ENCODE results near the gene PARP15.
"Not testable (repeated sequence)": the region's sequence is repeated elsewhere in the genome, so short reads cannot be mapped to it uniquely, and the experiment has no call there.

GRCh38 chr3:122651233-122651907 is 73.9 kb downstream of the PARP15 start:
- not testable (repeated sequence) for TF ChIP-seq CTCF (conservative IDR thresholded peaks at IDR 0.05; ENCODE audit: low read depth in 2 of 2); POLR2AphosphoS5 (IDR thresholded peaks at IDR 0.05; ENCODE audit: low read depth); EZH2 (IDR thresholded peaks at IDR 0.05; ENCODE audit: low read depth, unreplicated experiment); NANOG (IDR thresholded peaks at IDR 0.05; ENCODE audit: borderline replicate concordance); STAT1 (IDR thresholded peaks at IDR 0.05; ENCODE audit: unreplicated experiment); ZNF114 (CRISPR knock-in tag; IDR thresholded peaks at IDR 0.05); ETS1 (IDR thresholded peaks at IDR 0.05); CREB1 (CRISPR knock-in tag; IDR thresholded peaks at IDR 0.05; ENCODE audit: low read depth); EZH2phosphoT487 (IDR thresholded peaks at IDR 0.05; ENCODE audit: unreplicated experiment); JUNB (IDR thresholded peaks at IDR 0.05; ENCODE audit: unreplicated experiment); ZNF331 (CRISPR knock-in tag; IDR thresholded peaks at IDR 0.05; ENCODE audit: low read depth)
- TF ChIP-seq, protein P1, sequence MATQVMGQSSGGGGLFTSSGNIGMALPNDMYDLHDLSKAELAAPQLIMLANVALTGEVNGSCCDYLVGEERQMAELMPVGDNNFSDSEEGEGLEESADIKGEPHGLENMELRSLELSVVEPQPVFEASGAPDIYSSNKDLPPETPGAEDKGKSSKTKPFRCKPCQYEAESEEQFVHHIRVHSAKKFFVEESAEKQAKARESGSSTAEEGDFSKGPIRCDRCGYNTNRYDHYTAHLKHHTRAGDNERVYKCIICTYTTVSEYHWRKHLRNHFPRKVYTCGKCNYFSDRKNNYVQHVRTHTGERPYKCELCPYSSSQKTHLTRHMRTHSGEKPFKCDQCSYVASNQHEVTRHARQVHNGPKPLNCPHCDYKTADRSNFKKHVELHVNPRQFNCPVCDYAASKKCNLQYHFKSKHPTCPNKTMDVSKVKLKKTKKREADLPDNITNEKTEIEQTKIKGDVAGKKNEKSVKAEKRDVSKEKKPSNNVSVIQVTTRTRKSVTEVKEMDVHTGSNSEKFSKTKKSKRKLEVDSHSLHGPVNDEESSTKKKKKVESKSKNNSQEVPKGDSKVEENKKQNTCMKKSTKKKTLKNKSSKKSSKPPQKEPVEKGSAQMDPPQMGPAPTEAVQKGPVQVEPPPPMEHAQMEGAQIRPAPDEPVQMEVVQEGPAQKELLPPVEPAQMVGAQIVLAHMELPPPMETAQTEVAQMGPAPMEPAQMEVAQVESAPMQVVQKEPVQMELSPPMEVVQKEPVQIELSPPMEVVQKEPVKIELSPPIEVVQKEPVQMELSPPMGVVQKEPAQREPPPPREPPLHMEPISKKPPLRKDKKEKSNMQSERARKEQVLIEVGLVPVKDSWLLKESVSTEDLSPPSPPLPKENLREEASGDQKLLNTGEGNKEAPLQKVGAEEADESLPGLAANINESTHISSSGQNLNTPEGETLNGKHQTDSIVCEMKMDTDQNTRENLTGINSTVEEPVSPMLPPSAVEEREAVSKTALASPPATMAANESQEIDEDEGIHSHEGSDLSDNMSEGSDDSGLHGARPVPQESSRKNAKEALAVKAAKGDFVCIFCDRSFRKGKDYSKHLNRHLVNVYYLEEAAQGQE (IDR thresholded peaks at IDR 0.05; ENCODE audit: unreplicated experiment): not testable (repeated sequence)
- TF ChIP-seq, protein P2, sequence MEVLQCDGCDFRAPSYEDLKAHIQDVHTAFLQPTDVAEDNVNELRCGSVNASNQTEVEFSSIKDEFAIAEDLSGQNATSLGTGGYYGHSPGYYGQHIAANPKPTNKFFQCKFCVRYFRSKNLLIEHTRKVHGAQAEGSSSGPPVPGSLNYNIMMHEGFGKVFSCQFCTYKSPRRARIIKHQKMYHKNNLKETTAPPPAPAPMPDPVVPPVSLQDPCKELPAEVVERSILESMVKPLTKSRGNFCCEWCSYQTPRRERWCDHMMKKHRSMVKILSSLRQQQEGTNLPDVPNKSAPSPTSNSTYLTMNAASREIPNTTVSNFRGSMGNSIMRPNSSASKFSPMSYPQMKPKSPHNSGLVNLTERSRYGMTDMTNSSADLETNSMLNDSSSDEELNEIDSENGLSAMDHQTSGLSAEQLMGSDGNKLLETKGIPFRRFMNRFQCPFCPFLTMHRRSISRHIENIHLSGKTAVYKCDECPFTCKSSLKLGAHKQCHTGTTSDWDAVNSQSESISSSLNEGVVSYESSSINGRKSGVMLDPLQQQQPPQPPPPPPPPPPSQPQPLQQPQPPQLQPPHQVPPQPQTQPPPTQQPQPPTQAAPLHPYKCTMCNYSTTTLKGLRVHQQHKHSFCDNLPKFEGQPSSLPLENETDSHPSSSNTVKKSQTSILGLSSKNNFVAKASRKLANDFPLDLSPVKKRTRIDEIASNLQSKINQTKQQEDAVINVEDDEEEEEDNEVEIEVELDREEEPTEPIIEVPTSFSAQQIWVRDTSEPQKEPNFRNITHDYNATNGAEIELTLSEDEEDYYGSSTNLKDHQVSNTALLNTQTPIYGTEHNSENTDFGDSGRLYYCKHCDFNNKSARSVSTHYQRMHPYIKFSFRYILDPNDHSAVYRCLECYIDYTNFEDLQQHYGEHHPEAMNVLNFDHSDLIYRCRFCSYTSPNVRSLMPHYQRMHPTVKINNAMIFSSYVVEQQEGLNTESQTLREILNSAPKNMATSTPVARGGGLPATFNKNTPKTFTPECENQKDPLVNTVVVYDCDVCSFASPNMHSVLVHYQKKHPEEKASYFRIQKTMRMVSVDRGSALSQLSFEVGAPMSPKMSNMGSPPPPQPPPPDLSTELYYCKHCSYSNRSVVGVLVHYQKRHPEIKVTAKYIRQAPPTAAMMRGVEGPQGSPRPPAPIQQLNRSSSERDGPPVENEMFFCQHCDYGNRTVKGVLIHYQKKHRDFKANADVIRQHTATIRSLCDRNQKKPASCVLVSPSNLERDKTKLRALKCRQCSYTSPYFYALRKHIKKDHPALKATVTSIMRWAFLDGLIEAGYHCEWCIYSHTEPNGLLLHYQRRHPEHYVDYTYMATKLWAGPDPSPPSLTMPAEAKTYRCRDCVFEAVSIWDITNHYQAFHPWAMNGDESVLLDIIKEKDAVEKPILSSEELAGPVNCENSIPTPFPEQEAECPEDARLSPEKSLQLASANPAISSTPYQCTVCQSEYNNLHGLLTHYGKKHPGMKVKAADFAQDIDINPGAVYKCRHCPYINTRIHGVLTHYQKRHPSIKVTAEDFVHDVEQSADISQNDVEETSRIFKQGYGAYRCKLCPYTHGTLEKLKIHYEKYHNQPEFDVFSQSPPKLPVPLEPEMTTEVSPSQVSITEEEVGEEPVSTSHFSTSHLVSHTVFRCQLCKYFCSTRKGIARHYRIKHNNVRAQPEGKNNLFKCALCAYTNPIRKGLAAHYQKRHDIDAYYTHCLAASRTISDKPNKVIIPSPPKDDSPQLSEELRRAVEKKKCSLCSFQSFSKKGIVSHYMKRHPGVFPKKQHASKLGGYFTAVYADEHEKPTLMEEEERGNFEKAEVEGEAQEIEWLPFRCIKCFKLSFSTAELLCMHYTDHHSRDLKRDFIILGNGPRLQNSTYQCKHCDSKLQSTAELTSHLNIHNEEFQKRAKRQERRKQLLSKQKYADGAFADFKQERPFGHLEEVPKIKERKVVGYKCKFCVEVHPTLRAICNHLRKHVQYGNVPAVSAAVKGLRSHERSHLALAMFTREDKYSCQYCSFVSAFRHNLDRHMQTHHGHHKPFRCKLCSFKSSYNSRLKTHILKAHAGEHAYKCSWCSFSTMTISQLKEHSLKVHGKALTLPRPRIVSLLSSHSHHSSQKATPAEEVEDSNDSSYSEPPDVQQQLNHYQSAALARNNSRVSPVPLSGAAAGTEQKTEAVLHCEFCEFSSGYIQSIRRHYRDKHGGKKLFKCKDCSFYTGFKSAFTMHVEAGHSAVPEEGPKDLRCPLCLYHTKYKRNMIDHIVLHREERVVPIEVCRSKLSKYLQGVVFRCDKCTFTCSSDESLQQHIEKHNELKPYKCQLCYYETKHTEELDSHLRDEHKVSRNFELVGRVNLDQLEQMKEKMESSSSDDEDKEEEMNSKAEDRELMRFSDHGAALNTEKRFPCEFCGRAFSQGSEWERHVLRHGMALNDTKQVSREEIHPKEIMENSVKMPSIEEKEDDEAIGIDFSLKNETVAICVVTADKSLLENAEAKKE (CRISPR knock-in tag; IDR thresholded peaks at IDR 0.05): not testable (repeated sequence)
